MV-4-11 (cell line): Measurements from ENCODE around the gene SMYD2.

ENCODE experiments used
- DNase-seq: peaks from one replicate; lab custom pipeline; 2025; lab: John Stamatoyannopoulos, UW

SMYD2 gene

DNA sequence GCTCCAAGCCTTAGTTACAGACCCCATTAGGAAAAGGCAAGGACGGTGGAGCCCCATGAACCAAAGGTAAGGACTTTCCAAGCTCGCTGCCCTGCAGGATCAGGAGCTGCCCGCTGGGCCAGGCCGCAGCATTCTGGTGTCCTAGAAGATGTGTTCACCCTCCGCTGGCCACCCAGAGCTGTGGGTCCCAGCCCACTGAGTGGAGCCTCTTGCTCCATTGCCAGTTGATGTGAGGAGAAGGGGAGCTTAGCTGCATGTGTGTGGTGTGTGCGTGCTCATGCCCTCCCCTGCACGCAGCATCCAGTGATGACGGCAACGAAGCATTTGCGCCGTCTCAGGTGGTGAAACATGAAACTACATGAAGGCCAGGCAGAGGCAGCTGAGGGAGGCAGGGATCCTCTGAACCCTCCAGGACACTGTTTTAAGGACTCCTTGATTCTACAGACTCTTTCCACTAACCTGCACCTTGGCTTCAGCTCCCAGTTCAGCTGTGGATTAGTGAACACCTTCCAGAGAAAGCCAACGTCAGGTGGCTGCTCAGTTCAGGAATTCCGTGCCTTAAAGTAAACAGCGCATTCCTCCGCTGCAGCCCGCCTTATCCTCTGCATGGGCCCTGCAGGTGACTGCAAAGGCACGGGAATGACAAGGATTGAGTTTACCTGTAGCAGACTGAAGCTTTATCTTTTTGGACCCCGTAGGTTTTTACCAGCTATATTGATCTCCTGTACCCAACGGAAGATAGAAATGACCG lies 48.7 kb downstream of the SMYD2 start:
- DNase-seq, result no peak

DNA sequence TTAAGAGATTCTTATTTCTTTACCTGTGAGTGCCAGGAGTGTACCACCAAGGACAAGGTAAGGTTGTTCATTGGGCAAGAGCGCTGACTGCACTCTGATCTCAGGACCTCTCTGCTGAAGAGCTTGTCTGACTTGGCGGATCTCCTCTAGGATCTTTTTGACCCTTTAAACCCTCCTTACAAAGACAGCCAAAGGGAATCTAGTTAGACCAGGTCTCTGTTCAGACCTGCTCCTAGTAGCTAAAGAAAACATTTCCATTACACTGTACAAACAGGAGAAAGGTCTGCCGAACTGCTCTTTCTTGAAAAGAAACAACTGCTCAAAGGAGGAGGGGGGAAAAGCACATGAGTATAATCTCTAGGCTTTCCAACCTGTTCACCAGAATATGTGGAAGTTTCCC lies 49.3 kb downstream of the SMYD2 start:
- DNase-seq, result no peak

DNA sequence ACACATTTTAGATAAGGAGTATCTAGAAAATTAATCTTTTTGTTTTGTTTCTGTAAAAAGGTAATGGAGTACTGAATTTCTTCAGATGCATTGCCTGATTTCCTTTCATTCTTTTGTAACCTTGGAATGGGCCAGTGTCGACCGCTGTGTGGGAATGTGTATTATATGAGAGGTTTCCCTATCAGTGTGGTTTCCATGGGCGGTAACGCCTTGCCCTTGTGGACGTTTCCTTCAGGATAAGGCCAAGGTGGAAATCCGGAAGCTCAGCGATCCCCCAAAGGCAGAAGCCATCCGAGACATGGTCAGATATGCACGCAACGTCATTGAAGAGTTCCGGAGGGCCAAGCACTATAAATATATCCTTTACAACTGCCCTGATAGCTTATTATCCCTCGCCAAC lies 49.8 kb downstream of the SMYD2 start:
- no peak for DNase-seq

DNA sequence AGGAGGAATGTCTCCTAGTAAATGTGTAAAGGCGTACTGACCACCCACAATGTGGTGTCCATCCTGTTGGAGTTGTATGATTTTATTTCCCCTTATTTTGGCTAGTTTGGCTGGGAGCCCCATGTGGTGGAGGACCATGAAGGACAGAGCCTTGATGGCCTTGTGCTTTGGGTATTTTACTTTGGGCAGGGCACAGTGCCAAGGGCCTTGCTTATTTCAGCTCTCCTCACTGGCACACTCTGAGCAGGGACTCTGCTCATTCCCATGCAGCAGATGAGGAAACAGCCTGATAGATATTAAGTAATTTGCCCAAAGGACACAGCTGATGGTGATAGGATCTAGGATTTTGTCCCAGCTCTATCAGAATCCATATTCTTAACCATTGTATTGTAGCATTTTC lies 50.2 kb downstream of the SMYD2 start:
- no peak for DNase-seq

DNA sequence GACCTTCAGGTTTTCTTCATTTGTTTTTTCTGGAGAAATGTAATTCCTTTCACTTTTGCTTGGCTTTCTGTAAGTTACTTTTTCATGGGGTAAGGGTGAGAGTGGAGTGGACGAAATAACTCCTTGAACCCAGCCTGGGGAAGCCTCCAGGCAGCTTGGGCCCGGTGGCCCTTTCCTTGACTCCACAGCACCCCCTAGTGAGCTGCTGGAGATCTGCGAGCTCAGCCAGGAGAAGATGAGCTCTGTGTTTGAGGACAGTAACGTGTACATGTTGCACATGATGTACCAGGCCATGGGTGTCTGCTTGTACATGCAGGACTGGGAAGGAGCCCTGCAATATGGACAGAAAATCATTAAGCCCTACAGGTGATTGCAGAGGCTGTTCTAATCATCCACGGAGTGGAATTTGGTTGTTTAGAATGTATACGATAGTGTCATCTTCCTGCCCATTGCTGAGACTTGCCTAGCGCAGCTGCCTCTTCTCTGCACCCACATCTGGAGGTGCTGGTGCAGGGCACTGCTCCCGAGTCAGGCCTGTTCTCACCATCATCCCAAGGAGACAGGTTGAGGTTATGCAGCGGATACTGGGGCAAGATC lies 51.0 kb downstream of the SMYD2 start:
- peak; percentile 25 for DNase-seq

DNA sequence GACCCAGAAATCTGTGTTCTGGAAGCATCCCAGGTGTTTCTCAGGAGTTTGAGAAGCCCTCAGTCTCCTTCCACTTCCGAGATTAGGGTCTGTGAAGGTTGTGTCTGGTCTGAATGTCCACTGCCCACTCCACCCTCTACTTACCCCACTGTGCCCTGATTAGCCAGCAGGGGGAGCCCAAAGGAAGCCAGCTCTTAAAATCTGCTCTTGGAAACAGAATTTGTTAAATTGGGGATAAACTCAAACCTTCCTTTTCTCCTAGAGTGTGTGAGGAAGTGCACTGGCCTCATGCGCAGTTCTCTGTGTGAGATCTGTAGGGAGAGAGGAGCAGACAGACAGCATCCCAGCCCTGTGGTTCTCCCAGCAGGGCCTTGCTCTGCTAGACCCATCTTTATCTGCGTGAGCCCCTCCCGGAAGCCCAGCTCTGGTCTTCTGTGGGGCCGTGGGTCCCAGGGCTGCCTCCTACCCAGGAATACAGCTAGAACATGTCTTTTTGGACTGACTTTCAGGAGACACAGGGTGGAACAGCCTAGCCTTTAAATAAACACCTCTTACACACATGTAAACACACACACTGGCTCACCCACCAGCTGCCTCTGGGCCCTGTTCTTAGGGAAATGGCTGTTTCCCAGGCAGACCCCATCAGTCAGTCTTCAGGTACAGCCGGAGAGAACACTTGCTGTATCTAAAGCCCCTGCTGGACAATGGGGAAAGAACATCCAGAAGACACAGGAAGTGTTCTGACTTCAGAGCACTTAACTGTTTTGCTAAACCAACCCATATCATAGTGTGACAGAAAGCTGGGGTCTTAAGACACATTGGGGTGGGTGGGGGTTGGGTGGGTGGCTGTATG lies 52.2 kb downstream of the SMYD2 start:
- peak; percentile 63 for DNase-seq

DNA sequence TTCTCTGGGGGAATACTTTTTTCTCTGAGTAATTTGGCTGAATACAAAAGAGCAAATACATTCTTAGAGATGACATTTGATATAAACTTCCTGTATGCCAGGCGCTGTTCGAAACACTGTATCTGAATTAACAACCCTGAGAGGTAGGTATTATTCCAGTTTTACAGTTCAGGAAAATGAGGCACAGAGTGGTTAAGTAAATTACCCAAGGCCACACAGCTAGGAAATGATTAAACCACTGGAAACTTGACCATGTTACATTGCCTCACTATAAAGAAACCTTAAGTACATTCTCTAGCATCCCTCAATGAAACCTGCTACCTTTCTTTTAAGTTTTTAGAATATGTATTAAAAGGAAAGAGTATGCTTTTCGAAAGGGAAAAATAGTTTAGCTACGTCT lies 54.6 kb downstream of the SMYD2 start:
- DNase-seq, result no peak

DNA sequence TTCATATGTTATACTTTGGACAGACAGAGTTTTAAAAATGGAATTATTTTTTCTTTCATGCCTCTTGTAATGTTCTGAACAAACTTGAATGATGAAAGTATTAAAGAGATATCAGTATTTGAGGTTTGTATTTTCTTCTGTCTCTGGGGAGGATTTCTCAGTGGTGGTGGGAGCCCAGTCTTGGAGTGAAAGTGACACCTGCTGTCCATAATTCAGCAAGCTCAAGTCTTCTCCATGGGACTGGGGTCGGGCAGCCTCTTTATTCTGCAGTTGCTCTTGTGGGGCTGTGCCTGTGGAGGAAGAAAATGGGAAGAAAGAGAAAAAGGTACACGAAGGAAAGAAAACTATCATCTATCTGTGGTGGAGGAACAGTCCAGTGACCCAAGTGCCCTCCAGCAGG lies 56.1 kb downstream of the SMYD2 start:
- DNase-seq, result no peak

DNA sequence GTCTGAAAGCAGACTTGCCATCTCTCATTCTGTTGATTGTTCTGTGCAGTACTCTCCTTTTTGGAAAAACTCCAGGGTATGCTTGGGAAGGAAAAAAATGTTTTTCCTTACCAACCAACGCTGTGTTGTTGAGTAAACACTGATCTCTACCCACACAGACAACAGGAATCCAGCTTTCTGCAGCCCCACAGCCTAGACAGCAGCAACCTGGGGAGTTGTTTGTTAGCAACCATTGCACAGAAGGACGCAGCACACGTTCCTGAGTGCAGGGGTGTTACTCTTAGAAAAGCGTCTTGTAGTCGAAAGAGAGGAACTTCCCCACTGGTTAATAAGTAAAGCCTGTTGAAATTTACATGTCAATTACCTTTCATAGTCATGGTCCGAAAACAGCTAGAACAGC lies 56.6 kb downstream of the SMYD2 start:
- DNase-seq, result no peak

DNA sequence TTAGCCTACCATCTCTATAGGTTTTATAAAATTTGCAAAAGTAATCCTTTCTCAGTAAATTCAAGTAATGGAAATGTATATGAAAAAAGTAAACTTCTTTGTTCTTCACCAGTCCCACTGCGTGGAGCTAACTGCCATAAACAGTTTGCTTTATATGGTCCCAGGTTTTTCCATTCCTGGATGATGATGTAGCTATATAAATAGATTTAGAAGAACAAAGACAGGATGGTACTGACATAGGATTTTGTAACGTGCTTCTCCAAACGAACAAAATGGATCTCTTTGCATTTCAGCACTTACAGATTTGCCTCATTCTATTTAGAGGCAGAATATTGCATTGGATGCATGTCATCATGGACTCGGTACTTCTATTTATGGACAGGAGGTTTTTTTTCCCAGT lies 57.3 kb downstream of the SMYD2 start:
- no peak for DNase-seq

DNA sequence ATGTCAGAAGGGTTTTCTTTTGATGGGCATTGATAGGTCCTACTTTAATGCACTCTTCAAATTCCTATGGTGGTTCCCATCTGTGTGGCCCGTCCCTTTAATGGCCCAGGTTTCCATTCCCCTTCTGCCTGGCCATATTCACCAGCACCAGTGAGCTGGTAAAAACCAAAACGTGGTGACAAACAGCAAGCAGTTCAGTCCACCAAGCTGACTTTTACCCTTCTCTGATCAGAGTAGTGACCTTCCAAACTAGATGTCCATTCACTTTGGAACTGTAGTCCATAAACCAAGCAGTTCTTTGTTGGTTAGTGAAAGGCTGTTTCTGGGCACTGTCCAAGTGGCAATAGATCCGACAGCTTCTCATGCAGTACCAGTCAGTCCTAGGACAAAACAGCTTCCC lies 60.5 kb downstream of the SMYD2 start:
- no peak for DNase-seq

DNA sequence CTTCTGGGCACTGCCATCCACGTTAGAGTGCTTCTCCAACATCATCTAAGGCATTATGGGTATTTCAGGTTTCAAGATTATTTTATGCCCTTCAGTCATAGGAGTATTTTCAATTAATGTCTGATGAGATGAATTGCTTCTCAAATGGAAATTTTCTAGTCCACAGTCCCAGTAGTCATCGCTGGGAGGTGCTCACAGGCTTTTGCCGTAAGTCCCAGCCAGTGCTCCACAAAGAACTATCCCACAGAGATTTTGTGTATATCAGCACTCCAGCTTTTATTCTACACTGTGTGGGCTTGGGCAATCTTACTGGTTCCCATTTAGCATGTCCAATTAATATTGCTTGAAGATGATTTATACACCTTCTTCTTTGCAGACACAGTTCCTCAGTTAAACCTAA lies 61.0 kb downstream of the SMYD2 start:
- peak; percentile 14 for DNase-seq

DNA sequence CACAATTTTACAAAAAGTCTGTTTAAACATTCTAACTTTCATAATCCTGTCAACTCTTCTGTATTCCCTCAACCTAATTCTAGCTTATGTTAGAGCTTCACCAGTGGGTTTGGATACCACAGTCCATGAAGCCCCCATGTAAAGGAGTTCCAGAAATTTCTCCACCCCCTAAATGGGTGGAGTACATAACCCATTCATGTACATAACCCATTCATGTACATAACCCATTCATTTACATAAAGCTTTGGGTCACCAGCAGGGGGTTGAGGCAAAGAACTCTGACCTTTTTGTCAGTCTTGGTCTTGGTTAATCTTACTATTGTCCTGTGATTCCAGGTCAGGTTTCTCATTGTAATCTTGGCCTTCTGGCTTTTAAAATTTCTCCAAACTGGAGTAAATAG lies 61.6 kb downstream of the SMYD2 start:
- DNase-seq, result no peak

DNA sequence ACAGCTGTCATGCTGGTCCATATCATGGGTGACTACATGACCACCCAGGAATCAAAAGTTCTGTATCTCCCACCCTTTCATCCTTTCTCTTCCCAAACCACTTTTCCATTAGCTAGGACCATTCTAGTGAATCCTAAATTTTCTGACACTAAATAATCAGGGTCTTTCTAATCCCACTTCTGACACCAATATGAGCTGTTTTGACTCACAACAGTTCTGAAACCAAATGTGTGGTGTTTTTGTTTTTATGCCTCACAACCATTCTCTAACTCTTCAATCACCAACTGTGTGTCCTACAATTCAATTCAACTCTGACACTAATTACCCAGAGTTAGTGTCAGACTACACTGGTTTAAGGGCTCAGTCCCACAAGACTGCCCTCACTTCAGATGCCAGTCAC lies 63.9 kb downstream of the SMYD2 start:
- DNase-seq, result no peak

DNA sequence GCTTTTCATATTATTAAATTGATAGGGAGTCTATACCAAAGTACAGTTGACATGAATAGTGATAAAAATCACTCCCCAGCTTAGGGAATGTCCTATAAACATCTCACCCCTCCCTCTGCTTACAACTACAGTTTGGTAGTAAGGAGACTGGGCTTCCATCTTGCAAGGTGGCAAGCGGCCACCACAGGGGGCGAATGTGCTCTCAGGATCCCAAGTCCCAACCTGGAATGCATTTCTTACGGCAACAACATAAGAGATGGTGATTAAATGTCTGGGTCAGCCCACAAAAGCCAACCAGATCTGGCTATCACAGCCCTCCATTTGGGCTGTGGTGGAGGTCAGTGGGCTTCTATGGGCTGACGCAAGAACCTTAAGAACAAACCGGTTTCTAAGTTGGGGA lies 68.0 kb downstream of the SMYD2 start:
- DNase-seq, result no peak

DNA sequence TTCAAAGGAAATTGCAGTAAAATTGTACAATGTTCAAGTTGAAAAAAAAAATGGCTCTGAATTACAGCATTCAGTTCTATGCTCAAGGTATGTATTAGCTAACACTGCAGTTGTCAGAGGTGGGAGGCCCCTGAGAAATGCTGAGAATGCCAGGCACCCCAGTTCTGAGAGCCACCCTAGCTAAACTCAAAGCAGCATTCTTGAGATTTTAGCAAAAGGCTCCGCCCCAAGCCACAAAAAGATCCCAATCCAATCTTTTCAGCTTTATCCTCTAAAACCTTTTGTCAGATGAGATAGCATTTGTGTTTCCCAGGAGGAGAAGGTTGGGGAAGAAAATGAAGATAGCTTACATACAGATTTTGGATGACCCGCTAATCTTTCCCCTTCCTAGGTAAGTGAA lies 68.8 kb downstream of the SMYD2 start:
- DNase-seq, result no peak

DNA sequence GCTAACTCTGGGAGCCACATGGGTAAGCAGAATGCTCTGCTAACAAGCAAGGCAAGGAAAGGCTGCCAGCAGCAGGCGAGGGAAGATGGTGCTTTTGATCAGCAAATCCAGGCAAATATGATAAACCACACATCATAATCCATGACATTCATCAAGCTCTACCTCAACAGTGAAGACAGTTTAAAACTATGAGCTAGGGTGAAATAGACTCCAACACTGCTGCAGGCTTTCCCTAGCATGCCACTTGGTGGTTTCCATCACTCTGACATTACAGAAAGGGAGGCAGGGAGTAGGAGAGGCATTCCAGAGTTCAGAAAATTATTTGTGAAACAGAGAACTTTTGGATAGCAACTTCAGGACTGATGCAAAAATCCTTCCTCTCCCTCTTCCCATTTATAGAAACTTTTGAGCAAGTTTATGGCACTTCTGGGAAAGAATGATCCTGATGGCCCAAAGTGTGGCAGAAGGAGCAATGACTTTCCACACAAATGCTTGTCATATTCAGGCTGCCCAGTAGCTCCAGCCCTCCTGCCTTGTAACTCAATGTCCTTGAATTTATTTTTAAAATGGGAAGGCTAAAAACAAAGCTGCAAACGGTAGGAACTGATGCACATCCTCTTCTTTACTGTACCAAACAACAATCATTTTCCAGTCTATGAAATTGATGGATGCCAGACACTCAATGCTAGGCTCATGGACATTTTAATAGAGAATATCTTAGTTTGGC lies 70.8 kb downstream of the SMYD2 start:
- DNase-seq, result no peak

DNA sequence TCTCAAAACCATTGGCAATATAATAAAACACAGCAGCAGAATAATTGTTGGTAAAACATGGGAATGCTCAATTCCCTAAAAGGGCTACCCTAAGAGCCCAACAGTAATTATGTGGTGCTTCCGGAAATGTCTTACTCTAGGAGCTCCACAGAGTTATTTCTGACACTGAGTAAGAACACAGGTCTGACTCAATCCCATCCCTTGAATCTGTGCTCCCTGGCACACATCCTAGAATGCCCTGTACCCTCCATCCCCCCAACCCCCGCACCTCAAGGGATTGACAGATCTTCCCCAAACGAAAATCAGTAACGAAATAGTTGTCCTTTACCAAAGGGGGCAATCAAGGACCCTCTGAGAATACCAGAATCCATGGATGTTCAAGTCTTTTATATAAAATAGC lies 71.9 kb downstream of the SMYD2 start:
- DNase-seq, result no peak

DNA sequence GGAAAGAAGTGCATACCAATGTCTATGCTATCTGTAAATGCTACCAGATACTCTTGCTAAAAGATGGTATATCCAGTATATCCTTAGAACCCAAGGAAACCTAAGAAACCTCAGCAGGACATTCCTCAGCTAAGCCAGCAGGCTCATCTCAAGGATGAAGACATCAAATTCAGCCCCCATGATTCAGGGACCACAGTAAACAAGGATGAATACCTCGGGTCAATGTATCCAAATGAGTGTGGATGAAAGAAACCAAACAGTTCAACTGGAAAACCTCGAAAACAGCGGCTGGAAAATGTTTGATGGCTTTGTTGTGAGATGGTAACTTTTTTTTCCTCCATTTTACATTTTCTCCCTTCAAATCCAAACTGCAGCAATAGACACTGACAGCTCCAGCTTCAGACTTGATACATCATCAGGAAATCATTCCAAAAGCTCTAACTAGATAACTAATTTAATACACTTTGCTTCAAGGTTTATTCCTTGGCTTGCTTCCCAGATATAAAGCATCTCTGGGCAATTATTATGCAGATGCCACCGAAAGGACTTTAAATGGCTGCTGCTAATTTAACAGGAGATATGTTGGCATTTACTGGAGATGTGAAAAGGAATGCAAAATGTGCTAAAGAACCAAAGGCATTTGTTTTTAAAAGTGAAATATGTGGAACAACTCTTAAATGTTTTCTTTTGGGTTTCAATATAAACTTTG lies 73.6 kb downstream of the SMYD2 start:
- no peak for DNase-seq

DNA sequence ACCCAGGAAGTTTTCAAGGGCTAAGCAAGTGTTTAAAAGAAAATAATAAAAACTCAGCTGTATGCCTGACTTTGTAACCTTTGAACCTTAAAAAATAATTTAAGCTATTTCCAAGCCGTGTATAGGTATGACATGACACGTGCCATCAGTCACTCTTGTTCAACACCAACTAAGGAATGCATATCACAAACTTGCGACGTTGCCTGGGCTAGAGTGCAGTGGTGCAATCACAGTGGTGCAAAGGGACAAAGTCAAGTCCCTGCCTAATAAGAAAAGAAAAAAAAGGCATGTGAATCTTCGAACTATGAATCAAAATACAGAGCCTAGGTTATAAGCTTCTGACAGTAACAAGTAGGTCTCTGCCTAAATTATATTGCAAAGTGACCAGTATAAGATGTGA lies 79.2 kb downstream of the SMYD2 start:
- DNase-seq, result no peak

DNA sequence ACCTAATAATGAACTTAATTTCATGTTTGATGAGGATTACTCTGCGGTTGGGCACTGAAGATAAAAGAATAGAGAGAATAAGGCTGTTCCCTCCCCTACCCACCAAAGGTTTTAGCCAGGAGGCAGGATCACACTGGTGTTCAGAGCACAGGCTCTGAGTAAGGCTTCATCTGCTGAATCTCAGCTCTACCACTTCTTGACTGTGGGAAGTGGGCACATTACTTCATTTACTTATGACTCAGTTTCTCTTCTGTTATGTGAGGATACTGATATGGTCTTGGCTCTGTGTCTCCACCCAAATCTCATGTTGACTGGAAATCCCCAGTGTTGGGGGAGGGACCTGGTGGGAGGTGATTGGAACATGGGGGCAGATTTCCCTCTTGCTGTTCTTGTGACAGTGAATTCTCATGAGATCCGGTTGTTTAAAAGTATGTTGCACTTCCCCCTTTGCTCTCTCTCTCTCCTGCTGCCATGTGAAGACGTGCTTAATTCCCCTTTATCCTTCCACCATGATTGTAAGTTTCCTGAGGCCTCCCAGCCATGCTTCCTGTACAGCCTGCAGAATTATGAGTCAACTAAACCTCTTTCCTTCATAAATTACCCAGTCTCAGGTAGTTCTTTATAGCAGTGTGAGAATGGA lies 79.7 kb downstream of the SMYD2 start:
- peak; percentile 74 for DNase-seq
